Smooth muscle cell of the brain vasculature (primary cell): ENCODE results near the gene AIF1.

Experiments
- DNase-seq: peaks from one replicate; pipeline ENCODE4 v3.0.0-alpha.2; 2012; ENCODE audit warnings: low read depth, low spot score

Gene AIF1

GRCh38 chr6:31663961-31664789 is 49.1 kb downstream of the AIF1 start:
- DNase-seq = peak; percentile 23

DNA sequence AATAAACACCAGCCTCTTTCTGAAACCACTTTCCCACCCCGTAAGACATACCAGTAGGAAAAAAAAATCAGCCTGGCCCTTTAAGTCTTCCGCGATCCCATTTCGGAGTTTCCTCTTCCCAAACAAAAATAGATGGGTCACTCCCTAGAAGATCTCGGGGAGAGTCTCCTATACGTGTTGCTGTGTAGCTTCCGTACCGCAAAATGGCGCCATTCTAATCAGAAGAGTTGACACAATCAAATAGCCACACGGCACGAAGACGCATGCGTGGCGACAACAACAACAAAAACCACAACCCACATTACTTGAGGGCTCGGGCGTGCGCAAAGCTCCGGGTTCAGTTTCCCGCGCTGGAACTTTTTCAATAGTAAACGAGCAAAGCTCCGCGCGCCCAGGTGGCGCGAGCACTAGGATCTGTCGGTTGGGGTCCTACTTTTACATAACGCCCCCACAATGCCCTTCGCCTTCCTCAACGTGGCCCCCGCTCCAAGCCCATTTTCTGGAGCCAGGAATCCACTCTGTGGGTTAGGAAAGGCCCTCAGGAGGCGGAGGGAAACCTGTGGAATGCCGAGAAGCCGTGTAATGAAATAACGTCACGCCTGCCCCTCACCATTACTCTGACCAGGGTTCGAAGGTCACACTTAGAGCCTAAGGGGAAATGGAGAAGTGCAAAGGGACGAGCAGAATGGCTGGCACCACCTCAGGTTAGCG is 49.9 kb downstream of the AIF1 start, which contains the start of gene GPANK1:
TSS of gene GPANK1 (minus strand) at position 208 of the 711 bp plus-strand sequence. CDS start 519 bp downstream, outside the sequence.
- peak; percentile 84 for DNase-seq

DNA sequence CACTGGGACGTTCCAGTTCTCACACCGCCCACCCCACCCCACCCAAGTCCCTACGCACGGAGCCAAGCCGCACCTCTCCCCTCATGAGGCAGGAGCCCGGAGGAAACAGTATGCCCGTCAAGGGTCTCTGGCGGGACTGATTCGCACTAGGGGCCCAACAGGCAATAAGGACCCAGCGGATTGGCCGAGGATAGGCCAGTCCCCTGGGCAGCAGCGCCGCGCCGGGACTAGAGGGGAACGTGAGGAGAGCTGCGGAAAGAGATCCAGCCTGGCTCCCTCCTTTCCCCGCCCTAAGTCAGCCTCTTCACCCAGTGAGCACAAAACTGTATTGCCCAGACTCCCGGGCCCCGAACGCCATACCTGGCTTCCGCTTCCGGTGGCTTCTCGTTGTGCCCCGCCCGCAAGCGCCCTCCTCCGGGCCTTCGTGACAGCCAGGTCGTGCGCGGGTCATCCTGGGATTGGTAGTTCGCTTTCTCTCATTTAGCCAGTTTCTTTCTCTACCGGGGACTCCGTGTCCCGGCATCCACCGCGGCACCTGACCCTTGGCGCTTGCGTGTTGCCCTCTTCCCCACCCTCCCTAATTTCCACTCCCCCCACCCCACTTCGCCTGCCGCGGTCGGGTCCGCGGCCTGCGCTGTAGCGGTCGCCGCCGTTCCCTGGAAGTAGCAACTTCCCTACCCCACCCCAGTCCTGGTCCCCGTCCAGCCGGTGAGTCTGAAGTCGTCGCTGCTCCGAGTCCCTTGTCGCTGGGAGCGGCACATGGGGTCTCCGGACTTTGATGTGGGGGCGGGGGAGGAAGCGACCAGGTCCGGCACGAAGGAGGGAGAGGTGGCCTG is 50.7 kb downstream of the AIF1 start, which contains the start of gene CSNK2B:
TSS of gene CSNK2B (plus strand) at position 580 of the 836 bp plus-strand sequence. CDS start 752 bp downstream, outside the sequence.
- DNase-seq = peak; percentile 89

DNA sequence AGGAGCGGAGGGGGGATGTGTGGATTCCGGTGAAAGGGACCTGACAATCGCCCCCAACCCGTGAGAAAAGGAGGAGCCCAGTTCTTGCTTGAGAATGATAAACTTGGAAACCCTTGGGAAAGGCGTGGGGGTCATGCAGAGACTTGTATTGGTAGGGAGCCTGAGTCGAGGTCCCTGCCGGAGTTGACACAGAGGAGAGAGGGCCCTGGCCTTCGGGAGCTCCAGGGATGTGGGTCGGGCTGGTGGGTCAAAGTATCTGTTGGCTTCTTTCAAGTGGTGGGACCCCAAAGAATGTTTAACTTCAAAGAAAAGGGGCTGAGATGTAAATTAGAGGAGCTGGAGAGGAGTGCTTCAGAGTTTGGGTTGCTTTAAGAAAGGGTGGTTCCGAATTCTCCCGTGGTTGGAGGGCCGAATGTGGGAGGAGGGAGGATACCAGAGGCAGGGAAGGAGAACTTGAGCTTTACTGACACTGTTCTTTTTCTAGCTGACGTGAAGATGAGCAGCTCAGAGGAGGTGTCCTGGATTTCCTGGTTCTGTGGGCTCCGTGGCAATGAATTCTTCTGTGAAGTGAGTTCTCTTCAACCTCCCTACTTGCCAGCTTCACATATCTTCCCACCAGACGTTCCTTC is 51.4 kb downstream of the AIF1 start:
- no peak for DNase-seq
